HG03064 (cell line): ENCODE results near the gene SP2.

ENCODE experiments used
- ATAC-seq: cut with Tn5 transposase; IDR thresholded peaks from one replicate; pipeline ENCODE4 v1.9.1; 2021; ENCODE audit warnings: low read depth; ENCODE audit not compliant: unreplicated experiment

The SP2 gene

DNA sequence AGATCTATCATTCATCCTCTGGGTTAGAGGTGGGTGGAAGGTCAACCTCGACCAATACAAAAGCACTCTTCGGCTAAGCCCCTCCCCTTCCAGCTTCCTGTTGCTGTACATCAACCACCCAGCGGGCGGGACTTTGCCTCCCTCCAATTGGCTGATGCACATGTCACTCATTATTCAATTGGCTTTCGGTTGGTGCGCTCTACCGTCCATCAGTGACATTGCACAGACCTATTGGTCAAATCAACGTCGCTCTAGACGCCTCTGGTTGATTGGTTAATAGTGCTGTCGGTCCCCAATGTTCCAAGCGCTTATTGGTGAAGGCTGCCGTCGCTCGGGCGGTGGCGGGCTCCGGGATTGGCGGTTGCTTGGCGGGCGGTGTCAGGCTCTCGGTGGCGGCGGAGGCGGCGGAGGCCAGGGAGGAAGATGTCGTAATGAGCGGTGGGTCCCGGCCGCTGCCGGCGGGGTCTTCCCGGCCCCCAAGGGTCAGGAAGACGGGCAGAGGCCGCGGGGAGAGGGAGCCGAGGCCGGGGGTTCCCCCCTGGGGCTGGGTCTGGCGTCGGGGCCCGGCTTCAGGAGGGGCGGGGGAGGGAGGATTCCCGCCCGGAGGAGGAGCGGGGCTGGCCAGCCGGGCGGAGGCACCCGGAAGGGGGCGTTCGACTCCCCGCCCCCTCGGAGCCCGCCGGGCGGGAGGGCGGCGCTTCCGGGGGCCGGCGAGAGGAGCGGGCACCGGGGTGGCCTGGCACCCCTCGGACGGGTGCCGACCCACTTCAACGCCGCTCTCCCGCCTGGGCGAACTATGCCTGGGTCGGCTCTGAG lies at the start of gene SP2:
TSS of gene SP2 (plus strand) at position 381 of the 816 bp plus-strand sequence. CDS start at position 432, 51 bp downstream.
- ATAC-seq: peak; percentile 90

GRCh38 chr17:47846716-47847340 lies 49.2 kb upstream of the SP2 start:
- ATAC-seq: no peak

DNA sequence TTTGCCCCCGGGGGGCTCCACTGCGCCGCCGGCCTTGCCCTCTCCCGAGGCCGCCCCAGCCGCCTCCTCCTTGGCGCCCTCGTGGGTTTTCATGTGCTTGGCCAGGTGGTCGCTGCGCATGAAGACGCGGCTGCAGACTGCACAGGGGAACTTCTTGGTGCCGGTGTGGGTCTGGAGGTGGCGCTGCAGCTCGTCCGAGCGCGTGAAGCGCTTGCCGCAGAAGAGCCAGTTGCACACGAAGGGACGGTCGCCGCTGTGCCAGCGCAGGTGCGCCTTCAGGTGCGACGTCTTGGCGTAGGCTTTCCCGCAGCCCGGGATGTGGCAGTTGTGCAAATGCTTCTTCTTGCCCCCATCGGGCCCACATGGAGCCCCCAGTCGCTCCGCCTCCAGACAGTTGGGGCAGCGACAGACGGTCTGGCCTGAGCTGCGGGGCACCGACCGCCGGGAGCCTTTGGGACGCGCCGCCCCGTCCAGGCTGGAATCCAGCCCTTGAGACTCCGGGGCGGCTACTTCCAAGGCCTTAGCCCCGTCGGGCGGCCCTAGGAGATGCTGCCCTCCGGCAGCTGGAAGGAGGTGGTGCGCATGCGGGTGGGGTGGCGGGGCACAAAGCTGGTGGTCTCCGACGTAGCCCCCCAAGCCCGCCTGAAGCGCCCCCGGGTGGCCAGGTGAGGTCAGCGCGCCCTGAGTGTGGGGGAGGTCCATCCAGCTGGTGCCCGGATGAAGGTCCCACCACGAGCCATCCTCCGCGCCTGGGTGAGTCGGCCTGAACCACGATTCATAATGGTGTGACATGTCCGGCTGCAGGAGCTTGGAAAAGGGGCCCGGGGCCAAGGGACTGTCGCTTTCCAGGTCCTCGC lies 48.5 kb upstream of the SP2 start:
- ATAC-seq: no peak

DNA sequence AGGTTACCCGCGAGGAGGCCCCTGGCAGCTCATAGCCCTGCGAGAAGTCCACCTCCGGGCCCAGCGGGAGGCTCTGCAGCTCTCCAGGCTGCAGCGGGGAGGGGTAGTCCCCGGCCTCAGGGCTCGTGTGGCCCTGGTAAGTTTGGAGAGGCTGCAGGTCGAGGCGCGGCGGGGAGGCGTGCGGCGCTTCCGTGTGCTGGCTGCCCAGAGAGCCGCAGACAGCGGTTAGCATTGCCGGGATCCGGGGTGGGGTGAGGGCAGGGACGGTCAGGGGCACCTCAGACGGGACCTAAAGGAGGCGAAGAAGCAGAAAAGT lies 47.9 kb upstream of the SP2 start:
- ATAC-seq: no peak

DNA sequence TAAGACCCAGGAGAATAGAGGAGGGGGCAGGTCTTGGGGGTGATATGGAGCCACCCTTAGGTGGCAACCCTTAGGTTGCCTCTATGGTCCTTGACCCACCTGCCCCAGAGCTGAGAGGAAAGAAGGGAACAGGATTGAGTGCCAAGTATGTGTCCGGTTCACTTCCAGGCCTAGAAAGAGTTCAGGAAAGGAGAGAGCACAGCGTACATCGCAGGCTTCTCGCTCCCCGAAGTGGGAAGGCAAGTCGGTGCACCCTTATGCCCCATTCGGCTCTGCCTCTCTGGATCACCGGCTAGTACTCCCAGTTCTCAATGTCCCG lies 45.7 kb upstream of the SP2 start:
- ATAC-seq: no peak

GRCh38 chr17:47850692-47851573 lies 45.1 kb upstream of the SP2 start, which contains the start of gene SP6:
Gene SP6, minus strand, starts transcription at chr17:47851163. Its CDS starts 2,734 bp downstream, at chr17:47848429.
- no peak for ATAC-seq

GRCh38 chr17:47851764-47852112 lies 44.3 kb upstream of the SP2 start:
- ATAC-seq: no peak

DNA sequence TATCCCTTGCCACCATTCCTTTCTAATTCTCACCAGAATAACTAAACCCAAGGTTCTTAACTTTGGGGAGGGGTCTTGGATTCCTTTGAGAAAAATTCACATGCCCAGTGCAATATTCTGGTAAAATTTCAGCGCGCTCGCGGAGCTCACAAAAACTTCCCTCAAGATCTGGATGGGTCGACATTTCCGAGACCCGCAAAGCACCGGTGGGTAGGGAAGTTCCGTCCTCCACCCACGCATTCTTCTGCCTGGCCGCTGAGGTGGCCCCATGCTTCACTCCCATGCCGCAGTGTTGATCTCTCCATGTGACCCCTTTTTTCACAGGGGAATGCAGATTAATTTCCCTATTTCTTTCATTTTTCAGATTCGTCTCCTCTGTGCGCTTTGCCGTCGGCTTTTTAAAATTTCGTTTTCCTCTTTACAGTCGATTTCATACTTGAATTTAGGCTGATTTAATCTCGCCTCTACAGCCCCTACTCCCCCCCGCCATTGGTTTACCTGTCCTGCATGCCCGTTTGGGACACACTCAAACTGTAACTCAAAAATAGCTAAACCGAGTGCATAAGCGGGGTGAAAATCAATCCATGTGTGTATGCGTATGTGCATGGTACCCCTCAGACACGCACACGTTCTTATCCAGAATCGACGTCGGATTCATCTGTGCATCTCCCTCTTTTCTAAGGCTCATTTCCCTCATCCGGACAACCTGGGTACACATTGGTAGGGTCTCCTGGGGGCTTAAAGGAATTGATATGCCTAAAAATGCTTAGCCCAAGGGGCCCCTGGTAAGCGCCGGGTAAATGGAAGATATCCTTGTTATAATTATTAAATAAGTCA lies 43.7 kb upstream of the SP2 start:
- no peak for ATAC-seq

- no peak for ATAC-seq
These were observed 42.4 kb upstream of the SP2 start for GRCh38 chr17:47853616-47854015.

- ATAC-seq: no peak
These were observed 40.3 kb upstream of the SP2 start for GRCh38 chr17:47855737-47856136.

DNA sequence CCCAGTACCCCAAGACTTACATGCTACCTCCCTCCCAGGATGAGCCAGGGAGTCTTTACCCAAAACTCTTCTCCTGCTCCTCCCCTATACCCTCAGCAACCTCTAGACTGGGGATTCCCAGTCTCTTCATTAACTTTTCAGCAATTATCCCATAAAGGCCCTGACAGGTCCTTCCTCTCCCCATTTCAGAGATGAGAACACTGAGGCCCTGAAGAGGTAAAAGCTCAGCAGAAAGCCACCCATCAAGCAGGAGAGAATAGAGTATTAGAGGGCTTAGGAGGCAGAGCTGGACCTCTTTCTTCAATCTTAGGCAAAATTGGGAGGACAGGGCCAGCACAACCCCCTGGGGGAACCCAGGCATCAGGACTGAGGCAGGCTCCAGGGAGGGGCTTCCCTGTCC lies 39.2 kb upstream of the SP2 start:
- ATAC-seq: no peak

- ATAC-seq: no peak
These were observed 38.2 kb upstream of the SP2 start for GRCh38 chr17:47857551-47858455.

- ATAC-seq: no peak
These were observed 35.6 kb upstream of the SP2 start for GRCh38 chr17:47860386-47860785.

DNA sequence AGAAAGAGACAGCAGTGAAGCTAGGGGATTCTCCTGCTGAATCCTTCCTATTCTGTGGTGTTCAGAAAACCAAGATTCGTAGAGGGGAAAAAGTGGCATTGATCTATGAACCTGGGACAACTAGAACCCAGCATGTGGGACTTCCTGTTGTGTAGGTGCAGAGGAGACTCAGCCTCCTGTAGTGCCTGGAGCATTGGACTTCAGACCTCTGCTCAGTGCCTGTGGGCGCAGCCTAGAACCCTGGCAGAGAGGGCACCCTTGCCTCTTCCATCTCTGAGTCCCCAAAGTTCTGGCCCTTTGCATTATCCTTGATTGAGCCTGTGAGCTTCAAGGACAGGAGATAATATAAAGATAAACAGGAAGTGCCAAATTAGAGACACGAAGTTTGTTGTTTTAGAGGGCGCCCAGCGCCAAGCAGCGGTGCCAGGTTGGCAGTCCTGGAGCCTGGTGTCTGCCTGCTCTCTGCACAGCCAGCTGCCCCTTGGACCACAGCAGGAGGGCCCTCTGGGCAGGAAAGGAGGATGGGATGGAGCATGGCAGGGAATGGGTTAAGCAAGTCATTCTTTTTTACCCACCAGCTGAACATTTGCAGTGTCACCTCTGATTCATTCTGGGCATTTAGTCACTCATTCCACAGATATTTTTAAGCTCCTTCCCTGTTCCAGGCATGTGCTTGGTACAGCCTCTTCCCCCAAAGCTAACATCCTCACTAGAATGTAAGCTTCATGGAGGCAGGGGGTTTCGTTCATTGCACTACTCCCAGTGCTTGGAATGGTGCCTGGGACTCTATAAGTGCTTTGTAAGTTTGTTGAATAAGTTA lies 33.2 kb upstream of the SP2 start:
- no peak for ATAC-seq

- ATAC-seq: no peak
These were observed 31.2 kb upstream of the SP2 start for GRCh38 chr17:47864791-47865216.

GRCh38 chr17:47866941-47867340 lies 29.1 kb upstream of the SP2 start:
- no peak for ATAC-seq

GRCh38 chr17:47867813-47868533 lies 28.1 kb upstream of the SP2 start:
- no peak for ATAC-seq
